Type B pancreatic cell (in vitro differentiated cells): ENCODE data around the gene OR6S1. TPM values are rescaled to one million over a fixed set of nuclear protein-coding genes. Genes with fewer than 3 reads are reported as not detected.

Source experiments
- DNase-seq: peaks from one replicate; pipeline ENCODE4 v3.0.0; 2021; ENCODE audit warnings: mixed read lengths; ENCODE audit not compliant: unreplicated experiment; ENCODE audit errors: extremely low spot score
- H3K27ac Mint-ChIP-seq: 2 replicates; pipeline ENCODE4 v1.8.0; 2021; ENCODE audit warnings: mild to moderate bottlenecking, mixed read lengths
- H3K27me3 Mint-ChIP-seq: 2 replicates; pipeline ENCODE4 v1.8.0; 2021; ENCODE audit warnings: mixed read lengths
- H3K36me3 Mint-ChIP-seq: 2 replicates; pipeline ENCODE4 v1.8.0; 2021; ENCODE audit warnings: mixed read lengths
- H3K4me1 Mint-ChIP-seq: one replicate; pipeline ENCODE4 v1.8.0; 2021; ENCODE audit warnings: mixed read lengths; ENCODE audit not compliant: unreplicated experiment
- H3K4me3 Mint-ChIP-seq: 2 replicates; pipeline ENCODE4 v1.8.0; 2021; ENCODE audit warnings: mild to moderate bottlenecking, mixed read lengths
- H3K9me3 Mint-ChIP-seq: 2 replicates; pipeline ENCODE4 v1.8.0; 2021; ENCODE audit warnings: mixed read lengths
- total RNA-seq: library from RNA; stranded (reverse); gene quantifications from 2 replicates; pipeline ENCODE4 v1.2.1, GENCODE V29; 2021; ENCODE audit warnings: low replicate concordance
- TF ChIP-seq, protein P1 (sequence below): fragments of 200-600 bp; sonication (generic); conservative IDR thresholded peaks from 2 replicates; pipeline ENCODE4 v1.5.0; 2021; ENCODE audit warnings: antibody characterized with exemption, mild to moderate bottlenecking

OR6S1 gene
- total RNA-seq, 1 donor from 2014 or later: not detected

GRCh38 chr14:20681348-20682126 is 40.0 kb upstream of the OR6S1 start:
- TF ChIP-seq, protein P1, sequence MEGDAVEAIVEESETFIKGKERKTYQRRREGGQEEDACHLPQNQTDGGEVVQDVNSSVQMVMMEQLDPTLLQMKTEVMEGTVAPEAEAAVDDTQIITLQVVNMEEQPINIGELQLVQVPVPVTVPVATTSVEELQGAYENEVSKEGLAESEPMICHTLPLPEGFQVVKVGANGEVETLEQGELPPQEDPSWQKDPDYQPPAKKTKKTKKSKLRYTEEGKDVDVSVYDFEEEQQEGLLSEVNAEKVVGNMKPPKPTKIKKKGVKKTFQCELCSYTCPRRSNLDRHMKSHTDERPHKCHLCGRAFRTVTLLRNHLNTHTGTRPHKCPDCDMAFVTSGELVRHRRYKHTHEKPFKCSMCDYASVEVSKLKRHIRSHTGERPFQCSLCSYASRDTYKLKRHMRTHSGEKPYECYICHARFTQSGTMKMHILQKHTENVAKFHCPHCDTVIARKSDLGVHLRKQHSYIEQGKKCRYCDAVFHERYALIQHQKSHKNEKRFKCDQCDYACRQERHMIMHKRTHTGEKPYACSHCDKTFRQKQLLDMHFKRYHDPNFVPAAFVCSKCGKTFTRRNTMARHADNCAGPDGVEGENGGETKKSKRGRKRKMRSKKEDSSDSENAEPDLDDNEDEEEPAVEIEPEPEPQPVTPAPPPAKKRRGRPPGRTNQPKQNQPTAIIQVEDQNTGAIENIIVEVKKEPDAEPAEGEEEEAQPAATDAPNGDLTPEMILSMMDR: no peak
- Mint-ChIP-seq H3K4me1 (peaks cover 19% of the 10 kb centered on the region), H3K27ac (no peak overlapping the region), H3K4me3 (no peak overlapping the region), H3K36me3 (no peaks in the 10 kb centered on the region), H3K9me3 (no peaks in the 10 kb centered on the region), H3K27me3 (peaks cover 12% of the 10 kb centered on the region)
- DNase-seq: peak; percentile 87

DNA sequence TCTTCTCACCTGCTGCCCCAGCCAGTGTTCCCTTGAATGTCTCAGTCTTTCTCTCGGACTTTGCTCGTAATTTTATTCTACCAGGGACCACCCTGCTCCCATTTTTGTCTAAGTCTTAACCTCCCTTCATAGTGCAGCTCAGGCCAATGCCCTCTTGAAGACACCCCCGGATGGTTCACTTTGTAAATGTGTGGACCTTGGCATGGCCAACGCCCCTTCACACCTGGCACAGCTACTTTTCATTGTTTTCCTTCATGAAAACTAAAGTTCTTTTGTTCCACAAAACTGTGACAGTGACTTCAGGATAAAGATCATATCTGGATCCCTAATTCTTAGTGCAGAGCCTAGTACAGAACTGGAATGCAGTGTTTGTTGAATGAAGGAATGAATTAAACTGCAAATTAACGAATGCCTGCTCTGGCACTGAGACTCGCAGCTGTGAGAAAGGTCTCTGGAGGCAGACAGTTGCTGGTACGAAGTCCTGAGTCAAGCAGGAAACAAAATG is 39.4 kb upstream of the OR6S1 start:
- H3K9me3 Mint-ChIP-seq: no peaks in the 10 kb centered on the region
- no peaks in the 10 kb centered on the region for H3K36me3 Mint-ChIP-seq
- H3K27ac Mint-ChIP-seq: no peak overlapping the region
- peaks cover 17% of the 10 kb centered on the region for H3K27me3 Mint-ChIP-seq
- TF ChIP-seq, protein P1: no peak
- H3K4me3 Mint-ChIP-seq: no peak overlapping the region
- peaks cover 14% of the 10 kb centered on the region for H3K4me1 Mint-ChIP-seq
- DNase-seq: no peak

GRCh38 chr14:20680363-20680762 is 38.9 kb upstream of the OR6S1 start:
- H3K36me3 Mint-ChIP-seq: no peaks in the 10 kb centered on the region
- H3K9me3 Mint-ChIP-seq: no peaks in the 10 kb centered on the region
- no peak for DNase-seq
- H3K4me1 Mint-ChIP-seq: peaks cover 14% of the 10 kb centered on the region
- H3K4me3 Mint-ChIP-seq: no peak overlapping the region
- TF ChIP-seq, protein P1: no peak
- H3K27ac Mint-ChIP-seq: no peak overlapping the region
- peaks cover 22% of the 10 kb centered on the region for H3K27me3 Mint-ChIP-seq

- Mint-ChIP-seq H3K27ac (no peak overlapping the region), H3K4me3 (no peak overlapping the region), H3K27me3 (peaks cover 22% of the 10 kb centered on the region), H3K36me3 (no peaks in the 10 kb centered on the region), H3K4me1 (peaks cover 14% of the 10 kb centered on the region), H3K9me3 (no peaks in the 10 kb centered on the region)
- TF ChIP-seq, protein P1: no peak
- DNase-seq: no peak
Observed at GRCh38 chr14:20679907-20680306, 38.4 kb upstream of the OR6S1 start.

DNA sequence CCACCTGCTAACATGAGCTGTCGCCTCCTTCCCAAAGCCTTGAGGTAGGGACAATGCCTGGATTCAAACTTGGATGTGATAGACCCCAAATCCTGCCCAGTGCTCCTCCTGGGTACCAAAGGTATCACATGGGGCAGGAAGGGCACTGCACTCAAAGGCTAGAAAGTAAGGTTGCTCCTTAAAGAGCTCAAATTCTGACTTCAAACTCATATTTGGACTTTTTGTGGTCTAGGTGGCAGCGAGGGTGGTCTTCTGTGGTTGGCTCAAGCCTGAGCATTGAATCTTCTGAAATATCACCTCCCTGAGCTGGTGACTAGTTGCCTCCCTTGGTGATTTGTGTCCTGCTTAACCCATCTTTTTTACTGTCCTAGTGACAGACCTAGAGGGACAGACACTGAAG is 34.6 kb upstream of the OR6S1 start:
- DNase-seq: peak; percentile 24
- TF ChIP-seq, protein P1: no peak
- Mint-ChIP-seq H3K4me1 (peaks cover 10% of the 10 kb centered on the region), H3K27me3 (peaks cover 16% of the 10 kb centered on the region), H3K9me3 (no peaks in the 10 kb centered on the region), H3K27ac (no peak overlapping the region), H3K4me3 (no peak overlapping the region), H3K36me3 (no peaks in the 10 kb centered on the region)
